Hypothalamus (tissue), 51 donors: ENCODE results near the gene NNT.
A peak's percentile ranks its signal among the peaks of the same experiment; 100 is the strongest.
"Not testable (repeated sequence)": the region's sequence is repeated elsewhere in the genome, so short reads cannot be mapped to it uniquely, and the experiment has no call there.

Experiments used
- DNase-seq, 51 donors: peaks; one replicate each; lab custom pipeline; 2025; lab: John Stamatoyannopoulos, UW

The NNT gene

DNA sequence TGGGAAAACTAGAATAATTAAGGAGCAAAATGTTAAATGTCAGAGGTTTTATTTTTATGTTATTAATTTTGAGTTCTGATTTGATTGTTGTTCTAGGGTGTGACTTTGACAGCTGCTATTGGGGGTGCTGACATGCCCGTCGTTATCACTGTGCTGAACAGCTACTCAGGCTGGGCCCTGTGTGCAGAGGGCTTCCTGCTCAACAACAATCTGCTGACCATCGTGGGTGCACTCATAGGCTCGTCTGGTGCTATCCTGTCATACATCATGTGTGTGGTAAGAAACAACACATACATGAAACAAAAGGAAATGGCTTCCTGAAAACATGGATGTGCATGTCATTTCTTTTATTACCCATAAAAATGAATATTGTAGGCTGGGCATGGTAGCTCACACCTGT is 56.1 kb downstream of the NNT start:
- DNase-seq: no peak

DNA sequence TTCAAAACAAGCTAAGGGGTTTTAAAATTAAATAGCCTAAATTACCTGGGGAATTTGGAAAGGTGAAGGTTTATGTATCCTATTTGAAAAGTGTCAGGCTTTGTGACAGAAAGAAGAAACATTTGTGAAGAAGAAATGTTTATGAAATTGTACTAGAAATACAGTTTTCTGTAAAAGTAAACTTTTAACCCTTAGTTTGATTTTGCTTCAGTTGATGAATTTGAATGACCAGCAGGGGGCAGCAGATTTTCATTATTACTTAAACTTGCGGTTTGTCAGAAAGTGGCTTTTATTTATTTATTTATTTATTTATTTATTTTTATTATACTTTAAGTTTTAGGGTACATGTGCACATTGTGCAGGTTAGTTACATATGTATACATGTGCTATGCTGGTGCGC is 58.1 kb downstream of the NNT start:
- DNase-seq: peak in 1 of 51 donors; percentile 10

DNA sequence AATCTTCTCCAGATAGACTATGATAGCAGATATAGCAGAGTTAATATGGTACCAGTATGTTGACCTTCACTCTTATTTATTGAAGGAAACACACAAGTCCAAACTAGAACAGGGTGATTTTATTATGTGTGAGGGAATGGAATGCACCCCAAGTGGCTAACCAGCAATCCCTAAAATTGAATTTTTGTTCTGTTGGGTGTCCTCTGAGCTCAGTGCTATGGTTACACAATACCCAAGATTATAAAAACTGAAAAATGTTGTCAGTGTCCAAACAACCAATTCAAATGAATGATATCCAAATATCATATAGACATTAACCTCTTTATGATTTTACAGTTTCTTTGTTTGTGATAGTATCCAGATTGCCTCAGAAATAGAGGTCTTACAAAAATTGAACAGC is 60.9 kb downstream of the NNT start:
- no peak for DNase-seq

DNA sequence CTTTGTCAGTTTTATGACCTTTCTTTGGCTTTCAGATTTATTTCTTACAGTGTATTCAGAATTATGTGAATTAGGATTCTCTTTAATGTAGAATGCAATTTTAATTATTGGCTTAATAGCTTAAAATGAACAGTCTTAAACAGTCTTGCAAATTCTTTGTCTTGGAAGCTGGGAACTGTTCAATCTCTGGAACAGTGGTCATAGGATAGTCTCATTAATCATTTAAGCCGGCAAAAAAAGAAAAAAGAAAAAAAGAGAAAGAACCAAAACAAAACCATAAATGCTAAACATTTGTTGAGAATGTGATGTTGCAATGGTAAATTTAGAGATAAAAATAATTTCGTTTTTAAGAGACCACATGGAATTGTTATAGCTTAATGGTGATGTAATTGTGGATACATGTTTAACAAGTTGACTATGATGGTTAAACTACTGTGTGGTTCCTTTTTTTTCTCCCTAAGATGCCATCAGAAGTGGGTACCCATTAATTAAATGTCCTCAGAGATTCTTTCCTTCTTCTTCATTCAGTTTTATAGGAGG is 61.6 kb downstream of the NNT start:
- DNase-seq: no peak

DNA sequence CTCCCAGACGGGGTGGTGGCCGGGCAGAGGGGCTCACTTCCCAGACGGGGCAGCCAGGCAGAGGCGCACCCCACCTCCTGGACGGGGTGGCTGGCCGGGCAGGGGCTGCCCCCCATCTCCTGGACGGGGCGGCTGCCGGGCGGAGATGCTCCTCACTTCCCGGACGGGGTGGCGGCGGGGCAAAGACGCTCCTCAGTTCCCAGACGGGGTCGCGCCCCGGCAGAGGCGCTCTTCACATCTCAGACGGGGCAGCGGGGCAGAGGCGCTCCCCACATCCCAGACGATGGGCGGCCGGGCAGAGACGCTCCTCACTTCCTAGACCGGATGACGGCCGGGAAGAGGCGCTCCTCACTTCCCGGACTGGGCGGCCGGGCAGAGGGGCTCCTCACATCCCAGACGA is 62.8 kb downstream of the NNT start:
- DNase-seq: not testable (repeated sequence)

DNA sequence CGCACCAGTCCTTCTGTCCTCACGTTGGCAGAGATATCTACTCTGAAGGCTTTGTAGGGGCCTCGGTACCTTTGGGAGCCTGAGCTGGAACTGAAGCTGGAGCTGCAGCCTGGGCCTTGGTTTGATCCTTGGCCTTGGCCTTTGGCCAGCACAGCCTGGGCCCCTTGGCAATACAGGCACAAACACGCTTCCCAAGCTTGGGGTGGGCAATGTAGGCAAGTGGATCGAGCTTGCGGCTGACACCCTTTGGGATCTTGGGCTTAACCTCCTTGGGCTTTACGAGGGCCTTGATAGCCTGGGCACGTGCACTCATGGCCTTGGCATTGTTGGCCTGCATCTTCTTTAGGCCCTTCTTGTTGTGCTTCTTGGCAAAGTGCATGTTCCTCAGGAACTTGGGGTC is 63.7 kb downstream of the NNT start:
- DNase-seq: not testable (repeated sequence)

DNA sequence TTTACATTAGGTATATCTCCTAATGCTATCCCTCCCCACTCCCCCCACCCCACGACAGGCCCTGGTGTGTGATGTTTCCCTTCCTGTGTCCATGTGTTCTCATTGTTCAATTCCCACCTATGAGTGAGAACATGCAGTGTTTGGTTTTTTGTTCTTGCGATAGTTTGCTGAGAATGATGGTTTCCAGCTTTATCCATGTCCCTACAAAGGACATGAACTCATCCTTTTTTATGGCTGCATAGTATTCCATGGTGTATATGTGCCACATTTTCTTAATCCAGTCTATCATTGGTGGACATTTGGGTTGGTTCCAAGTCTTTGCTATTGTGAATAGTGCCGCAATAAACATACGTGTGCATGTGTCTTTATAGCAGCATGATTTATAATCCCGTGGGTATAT is 64.4 kb downstream of the NNT start:
- DNase-seq: not testable (repeated sequence)

DNA sequence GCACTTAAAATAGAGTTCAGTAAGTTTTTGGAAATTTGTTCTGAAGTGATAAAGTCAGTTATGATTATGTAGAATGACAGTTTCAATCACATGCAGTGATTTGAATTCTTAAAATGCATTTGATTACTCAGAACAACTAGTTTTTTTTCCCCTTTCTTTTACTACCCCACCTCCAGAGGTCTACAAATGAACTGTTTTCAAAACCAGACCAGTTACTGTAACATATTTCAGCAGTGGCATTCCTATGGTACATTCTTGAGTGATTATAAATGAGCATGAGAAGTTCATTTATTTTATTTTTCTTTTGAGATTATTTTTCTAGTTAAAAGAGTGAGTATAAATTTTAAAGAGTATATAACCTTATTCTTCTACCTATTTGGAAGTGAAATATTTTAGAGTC is 71.6 kb downstream of the NNT start:
- DNase-seq: no peak

DNA sequence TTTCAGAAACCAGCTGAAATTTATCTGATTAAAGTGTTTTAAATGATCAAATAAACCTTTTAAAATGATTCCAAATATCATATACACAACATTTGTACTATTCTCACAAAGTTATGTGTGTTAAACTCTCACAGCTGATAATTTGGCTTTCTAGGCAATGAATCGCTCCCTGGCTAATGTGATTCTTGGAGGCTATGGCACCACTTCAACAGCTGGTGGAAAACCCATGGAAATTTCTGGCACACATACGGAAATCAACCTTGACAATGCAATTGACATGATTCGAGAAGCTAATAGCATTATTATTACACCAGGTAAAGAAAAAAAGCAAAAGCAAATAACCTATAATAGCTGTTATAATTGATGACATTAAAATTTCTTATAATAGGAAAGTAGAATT is 72.4 kb downstream of the NNT start:
- DNase-seq: no peak

DNA sequence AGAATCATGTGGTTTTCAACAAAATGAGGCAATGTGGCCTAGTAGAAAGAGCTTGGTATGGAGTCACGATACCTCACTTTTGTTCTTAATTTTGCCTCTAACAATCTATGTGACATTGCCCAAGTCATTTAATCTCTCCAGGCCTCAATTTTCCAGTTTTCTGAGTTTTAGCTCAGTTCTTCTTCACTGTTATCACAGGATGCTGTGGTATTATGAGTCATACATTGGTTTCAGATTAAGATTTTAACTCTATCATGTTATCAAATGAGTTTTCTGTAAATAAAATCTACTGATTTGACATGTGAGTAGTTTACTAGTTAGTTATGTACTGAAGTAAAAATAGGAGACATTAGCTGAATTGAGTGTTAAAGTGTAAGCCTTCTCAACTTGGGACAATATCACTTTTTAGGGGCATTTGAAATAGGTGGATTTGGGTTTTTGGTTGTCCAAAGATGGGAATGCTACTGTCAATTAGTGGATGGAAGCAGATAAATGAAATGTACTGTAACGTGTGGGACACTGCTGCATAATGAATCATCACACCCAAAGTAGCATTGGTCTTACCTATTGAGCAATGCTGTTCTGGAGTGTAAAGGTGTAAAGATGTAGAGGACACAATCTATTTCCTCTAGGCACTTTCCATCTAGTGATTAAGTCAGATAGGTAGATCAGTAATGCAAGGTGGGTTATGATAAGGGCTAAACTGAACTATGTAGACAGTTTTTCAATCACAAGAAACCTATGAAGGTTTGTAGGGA is 73.3 kb downstream of the NNT start:
- DNase-seq: no peak

DNA sequence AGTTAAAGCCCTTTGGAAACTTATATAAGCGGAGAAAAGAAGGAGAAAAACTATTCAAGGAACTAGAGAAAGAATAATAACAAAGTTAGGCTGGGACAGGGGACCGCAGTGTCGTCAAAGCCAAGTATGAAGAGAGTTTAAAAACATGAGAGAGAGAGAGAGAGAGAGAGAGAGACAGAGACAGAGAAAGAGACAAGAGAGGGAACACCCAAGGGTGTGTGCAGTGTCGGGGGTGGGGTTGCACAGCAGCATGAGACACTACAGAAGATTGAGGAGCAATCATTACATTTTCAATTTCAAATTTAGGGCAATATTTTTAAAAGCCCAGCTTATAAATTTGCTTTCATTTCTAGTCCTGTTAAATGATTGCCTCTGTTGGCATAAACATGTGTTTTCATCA is 74.3 kb downstream of the NNT start:
- DNase-seq: no peak

DNA sequence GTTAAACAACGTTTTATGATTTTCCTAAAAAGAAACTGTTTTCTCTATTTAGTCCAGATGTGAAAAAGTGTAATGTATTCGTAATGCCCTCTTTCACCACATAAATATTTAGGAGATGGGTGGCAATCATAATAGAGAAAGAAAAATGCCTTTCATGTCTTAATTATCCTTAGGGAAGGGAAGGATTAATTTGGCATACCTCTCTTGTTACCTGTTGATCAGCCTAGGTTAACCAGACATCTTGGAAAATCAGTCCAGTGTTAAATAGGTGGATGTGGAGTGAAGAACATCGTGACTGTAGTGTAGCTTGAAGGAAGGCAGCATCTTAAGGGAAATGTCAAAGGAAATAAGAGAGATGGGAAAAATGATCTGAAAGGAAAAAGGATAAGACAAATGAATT is 76.2 kb downstream of the NNT start:
- no peak for DNase-seq

DNA sequence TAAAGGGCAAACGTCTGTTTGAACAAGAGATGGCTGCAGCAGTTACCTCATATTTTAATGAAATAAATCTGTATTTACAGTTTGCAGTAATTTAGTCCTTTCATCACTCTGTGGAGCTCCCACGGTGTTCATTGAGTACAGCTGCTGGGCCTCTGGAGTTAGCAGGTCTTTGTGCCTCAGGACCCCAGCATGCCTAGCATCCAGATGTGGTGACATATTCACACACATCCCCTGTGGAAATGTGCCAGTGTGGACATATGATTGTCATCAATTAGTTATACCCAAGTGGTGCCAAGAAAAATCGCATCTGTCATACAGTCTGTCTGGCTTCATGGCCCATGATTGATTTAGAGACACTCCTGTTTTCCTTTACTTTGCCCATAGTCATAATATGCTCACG is 77.3 kb downstream of the NNT start:
- DNase-seq: no peak

DNA sequence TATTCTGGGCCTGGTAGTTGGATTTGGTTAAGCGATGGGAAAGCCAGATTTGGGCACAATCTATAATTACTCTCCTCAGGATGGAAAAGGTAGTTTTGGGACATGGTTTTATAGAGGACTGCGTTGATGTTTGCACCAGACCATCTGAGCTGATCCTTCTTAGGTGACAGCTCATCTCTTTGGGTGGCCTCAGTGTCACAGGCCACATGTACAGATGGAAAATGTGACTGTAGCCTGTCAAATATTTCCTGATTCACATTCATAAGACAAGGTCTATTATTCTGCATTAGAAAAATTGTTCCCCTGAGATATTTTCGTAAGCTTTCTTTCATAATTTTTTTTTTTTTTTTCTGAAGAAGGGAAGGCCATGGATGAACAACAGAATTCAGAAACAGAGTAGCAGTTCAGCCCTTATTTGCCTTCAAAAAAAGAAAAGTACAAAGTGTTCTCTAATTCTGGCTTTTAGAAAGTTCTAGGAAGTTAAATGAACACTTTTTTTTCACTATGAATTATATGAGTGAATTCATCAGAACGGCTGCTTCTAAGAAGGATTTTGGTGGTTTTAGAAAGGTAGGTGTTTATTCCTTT is 81.0 kb downstream of the NNT start:
- DNase-seq: no peak

DNA sequence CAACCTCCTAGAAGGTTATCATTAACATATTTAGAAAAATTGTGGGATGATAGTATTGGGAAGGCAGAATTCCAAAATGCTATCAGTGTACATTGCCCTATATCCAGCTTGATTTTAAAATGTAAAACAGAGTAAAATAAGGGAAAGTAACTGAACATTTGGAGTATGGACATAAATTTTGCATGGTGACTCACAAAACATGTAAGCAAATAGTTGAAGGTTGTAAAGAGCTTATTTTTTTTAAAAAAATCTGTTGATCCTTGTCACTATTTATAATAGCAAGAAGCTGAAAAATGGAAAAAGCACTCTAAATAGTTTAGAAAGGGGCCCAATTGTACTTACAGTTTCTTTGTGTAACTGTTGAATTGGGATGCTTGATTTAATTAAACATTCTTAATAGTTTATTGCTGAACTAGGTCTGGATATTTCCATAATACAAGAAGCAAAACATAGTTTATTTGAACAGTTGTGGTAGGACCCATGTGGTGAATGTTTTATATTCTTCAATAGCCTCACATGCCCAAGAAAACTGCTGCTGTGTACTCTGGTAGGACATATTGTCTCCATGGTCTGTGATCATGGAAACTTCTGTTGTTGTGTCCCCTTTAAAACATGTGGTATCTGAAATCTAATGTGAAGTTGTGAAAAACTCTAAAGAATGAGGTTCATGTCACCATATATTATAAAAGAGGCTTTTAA is 82.4 kb downstream of the NNT start:
- DNase-seq: no peak

DNA sequence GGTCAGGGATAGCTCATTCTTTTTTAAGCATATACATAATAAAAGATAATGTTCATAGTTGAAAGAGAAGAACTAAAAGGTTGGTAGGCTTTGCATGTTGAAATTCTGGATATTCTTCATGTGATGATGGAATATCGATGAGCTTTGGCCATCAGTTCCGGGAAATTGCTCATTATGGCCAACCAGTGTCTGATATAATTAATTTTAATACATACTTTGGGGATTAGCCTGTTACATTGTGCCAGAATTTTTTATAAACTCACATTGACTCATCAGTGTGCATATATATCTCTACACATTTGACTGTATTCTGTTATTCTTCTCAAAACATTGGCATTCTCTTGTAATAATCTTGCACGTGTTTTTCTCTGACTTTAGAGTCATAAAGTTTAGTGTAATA is 84.3 kb downstream of the NNT start:
- DNase-seq: no peak

DNA sequence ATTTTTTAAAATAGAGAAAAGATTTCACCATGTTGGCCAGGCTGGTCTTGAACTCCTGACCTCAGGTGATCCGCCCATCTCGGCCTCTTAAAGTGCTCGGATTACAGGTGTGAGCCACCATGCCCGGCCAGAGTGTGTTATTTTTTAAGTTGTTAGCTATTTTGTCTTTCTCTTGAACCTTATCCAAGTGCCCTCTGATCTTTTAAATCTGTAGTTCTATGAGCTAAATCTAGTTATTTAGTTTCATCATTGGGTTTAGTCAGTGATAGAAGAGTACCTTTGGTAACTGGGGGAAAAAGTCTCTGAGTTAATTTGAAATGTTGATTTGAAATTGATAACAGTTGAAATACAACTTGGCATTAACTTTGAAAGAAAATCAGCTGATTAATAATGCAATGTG is 88.3 kb downstream of the NNT start:
- DNase-seq: no peak

DNA sequence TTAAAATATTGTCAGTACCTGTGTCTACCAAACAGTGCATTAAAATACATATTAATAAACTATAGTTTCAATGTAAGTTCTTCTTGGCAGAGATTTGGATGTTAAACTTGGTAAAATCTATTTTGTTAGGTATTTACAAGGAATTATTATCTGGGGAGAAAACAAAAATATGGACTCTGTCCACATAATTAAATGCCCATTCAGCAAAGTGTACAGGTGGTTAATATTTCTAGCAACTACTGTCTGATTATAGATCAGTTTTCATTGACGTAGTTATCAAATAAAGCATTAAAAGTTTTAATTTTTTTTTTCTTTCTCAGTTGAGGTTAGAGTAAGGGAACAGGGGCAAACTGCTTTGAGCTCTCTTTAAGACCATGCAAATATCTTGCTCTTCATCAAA is 88.9 kb downstream of the NNT start:
- DNase-seq: no peak

DNA sequence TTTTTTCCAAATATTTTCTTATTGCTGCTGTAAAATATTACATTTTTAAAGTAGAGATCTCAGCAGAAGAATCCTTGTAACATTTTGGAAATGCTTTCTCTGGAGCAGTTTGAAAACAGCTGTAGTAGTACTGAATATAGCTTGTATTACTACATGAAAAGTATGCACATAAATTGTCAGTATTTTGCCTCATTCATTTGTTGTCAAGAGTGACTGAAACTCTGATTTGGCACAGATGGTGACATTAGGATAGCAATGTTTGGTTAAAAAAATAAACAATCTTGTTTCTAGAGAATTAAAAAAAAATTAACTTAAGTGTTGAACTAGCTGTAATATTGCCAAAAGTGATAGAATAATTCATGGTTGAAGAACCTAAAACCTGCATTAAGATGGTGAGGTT is 90.4 kb downstream of the NNT start:
- no peak for DNase-seq

DNA sequence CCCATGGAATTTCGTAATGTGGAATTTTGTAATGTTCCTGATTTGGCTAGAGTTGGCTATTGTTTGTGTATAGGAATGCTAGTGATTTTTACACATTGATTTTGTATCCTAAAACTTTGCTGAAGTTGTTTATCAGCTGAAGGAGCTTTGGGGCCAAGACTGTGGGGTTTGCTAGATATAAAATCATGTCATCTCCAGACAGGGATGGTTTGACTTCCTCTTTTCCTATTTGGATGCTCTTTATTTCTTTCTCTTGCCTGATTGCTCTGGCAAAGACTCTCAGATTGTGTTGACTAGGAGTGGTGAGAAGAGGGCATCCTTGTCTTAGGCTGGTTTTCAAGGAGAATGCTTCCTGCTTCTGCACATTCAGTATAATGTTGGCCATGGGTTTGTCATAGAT is 91.0 kb downstream of the NNT start:
- no peak for DNase-seq

DNA sequence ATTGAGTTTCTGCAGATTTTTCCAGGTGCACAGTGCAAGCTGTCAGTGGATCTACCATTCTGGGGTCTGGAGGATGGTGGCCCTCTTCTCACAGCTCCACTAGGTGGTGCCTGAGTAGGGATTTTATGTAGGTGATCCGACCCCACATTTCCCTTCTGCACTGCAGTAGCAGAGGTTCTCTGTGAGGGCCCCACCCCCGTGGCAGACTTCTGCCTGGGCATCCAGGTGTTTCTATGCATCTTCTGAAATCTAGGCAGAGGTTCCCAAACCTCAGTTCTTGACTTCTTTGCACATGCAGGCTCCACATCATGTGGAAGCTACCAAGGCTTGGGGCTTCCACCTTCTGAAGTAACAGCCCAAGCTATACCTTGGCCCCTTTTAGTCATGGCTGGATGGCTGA is 93.5 kb downstream of the NNT start:
- not testable (repeated sequence) for DNase-seq

DNA sequence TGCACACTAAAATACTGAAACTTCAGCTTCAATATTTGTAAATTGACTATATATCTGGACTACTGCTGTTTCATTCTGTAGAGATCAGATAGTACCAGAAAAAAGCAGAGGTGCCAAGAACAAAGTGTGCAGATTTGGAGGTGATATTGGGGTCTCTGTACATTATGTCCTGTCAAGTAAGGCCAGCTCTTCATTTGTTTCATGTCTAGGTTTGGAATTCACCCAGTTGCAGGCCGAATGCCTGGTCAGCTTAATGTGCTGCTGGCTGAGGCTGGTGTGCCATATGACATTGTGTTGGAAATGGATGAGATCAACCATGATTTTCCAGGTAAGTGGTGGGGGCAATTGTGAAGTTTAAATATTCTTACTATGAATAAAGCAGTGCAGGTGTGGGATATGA is 96.9 kb downstream of the NNT start:
- no peak for DNase-seq
